ENCODE data around the gene STXBP4. TPM values are rescaled to one million over a fixed set of nuclear protein-coding genes. Genes with fewer than 3 reads are reported as not detected.

The STXBP4 gene
- total and polyA plus RNA-seq, 2 donors (not counting 3 experiments of a cell fraction or from before 2014, with no cell fraction given): 1.9 to 12.9 TPM

DNA sequence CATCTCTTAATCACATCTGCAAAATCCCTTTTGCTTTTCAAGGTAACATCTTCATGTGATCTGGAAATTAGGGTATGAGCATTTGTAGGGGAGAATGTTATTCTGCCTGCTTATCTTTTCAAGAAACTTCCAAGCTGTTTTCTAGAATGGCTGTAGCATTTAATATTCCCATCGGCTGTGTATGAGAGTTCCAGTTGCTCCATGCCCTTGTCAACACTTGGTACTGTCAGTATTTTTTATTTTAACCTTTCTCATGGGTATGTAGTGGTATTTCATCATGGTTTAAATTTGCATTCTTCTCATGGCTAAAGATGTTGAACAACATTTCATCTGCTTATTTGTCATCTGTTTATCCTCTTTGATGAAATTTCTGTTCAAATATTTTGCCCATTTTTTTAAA is 205.6 kb downstream of the STXBP4 start:
- H3K9me3 ChIP-seq (replicated peaks; ENCODE audit: control insufficient read depth, insufficient read depth, low read length): no peaks in the 10 kb centered on the region
- no peaks in the 10 kb centered on the region for H3K9me1 ChIP-seq (replicated peaks; ENCODE audit: control insufficient read depth, extremely low read depth, insufficient read depth, low read length)
- dilution Hi-C loops (cut with MboI; ENCODE audit: extremely low pct_ligation_motif_present, low sequenced_read_pairs): no loop called here
- H4K20me1 ChIP-seq (replicated peaks; ENCODE audit: control insufficient read depth, extremely low read depth, insufficient read depth, low read length): no peaks in the 10 kb centered on the region
- no peaks in the 10 kb centered on the region for H3K79me2 ChIP-seq (ENCODE audit: control insufficient read depth, insufficient read depth, low read length)
- H3K4me2 ChIP-seq (ENCODE audit: insufficient read depth, low read length): no peak overlapping the region
- no peak for FAIRE-seq
- ChIA-PET CTCF (no interaction called here), POLR2A (no interaction called here)
- H3K4me3 ChIP-seq (replicated peaks in 1 of 3; ENCODE audit: insufficient read depth in 1 of 3, low read depth in 1 of 3, low read length in 3 of 3): no peak overlapping the region
- peaks cover 16% of the 10 kb centered on the region for H3K4me1 ChIP-seq (ENCODE audit: control insufficient read depth, extremely low read depth, insufficient read depth, low read length)
- intact Hi-C loops (cut with micrococcal nuclease): no loop called here
- no peak overlapping the region for H3K9ac ChIP-seq (replicated peaks; ENCODE audit: extremely low read depth, insufficient read depth, low read length)
- H2AFZ ChIP-seq (ENCODE audit: low read depth, low read length): no peak overlapping the region
- no peaks in the 10 kb centered on the region for H3K36me3 ChIP-seq (ENCODE audit: control insufficient read depth in 2 of 2, extremely low read depth in 1 of 2, insufficient read depth in 2 of 2, low read length in 2 of 2)
- no peak overlapping the region for H3K27ac ChIP-seq (ENCODE audit: insufficient read depth, low read depth, low read length)
- no TSS peak for BruUV-seq (replicated peaks)
- no peaks in the 10 kb centered on the region for H3K27me3 ChIP-seq (ENCODE audit: control insufficient read depth in 2 of 2, insufficient read depth in 2 of 2, low read length in 2 of 2)
- TF ChIP-seq, protein P1, sequence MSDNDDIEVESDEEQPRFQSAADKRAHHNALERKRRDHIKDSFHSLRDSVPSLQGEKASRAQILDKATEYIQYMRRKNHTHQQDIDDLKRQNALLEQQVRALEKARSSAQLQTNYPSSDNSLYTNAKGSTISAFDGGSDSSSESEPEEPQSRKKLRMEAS (IDR thresholded peaks at IDR 0.05; ENCODE audit: insufficient read depth, insufficient read length): no peak
- TF ChIP-seq MYC (IDR thresholded peaks at IDR 0.05; ENCODE audit: low read depth, low read length) (no peak), FOS (IDR thresholded peaks at IDR 0.05; ENCODE audit: borderline replicate concordance, insufficient read depth, low read length) (no peak), POLR2AphosphoS5 (IDR thresholded peaks at IDR 0.05; ENCODE audit: insufficient read depth, low read depth, low read length) (no peak), JUN (IDR thresholded peaks at IDR 0.05; ENCODE audit: borderline replicate concordance, insufficient read depth, insufficient read length, low read depth) (no peak), POLR2A (IDR thresholded peaks at IDR 0.05; ENCODE audit: low read depth, low read length) (no peak), GATA2 (IDR thresholded peaks at IDR 0.05; ENCODE audit: insufficient read depth, insufficient read length, low read depth, low read length) (no peak), EZH2 (IDR thresholded peaks at IDR 0.05; ENCODE audit: borderline replicate concordance, low read depth, low read length, severe bottlenecking) (no peak)
- TF ChIP-seq, protein P2, sequence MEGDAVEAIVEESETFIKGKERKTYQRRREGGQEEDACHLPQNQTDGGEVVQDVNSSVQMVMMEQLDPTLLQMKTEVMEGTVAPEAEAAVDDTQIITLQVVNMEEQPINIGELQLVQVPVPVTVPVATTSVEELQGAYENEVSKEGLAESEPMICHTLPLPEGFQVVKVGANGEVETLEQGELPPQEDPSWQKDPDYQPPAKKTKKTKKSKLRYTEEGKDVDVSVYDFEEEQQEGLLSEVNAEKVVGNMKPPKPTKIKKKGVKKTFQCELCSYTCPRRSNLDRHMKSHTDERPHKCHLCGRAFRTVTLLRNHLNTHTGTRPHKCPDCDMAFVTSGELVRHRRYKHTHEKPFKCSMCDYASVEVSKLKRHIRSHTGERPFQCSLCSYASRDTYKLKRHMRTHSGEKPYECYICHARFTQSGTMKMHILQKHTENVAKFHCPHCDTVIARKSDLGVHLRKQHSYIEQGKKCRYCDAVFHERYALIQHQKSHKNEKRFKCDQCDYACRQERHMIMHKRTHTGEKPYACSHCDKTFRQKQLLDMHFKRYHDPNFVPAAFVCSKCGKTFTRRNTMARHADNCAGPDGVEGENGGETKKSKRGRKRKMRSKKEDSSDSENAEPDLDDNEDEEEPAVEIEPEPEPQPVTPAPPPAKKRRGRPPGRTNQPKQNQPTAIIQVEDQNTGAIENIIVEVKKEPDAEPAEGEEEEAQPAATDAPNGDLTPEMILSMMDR (IDR thresholded peaks at IDR 0.05; ENCODE audit: extremely low read depth in 1 of 2, insufficient read depth in 1 of 2, low read depth in 1 of 2, low read length in 2 of 2): no peak
- DNase-seq (ENCODE audit: low read depth, low spot score): no peak
